ENCODE measurements around the gene BPTF. TPM values are rescaled to one million over a fixed set of nuclear protein-coding genes. Genes with fewer than 3 reads are reported as not detected.

BPTF gene
- total and polyA plus RNA-seq, 2 donors (not counting 1 experiment from before 2014, with no cell fraction given): 71.9 to 390 TPM

- no peak for TF ChIP-seq EZH2 (IDR thresholded peaks at IDR 0.05; ENCODE audit: borderline replicate concordance, insufficient read depth, low read depth, low read length, poor library complexity, severe bottlenecking)
- TF ChIP-seq, protein P1, sequence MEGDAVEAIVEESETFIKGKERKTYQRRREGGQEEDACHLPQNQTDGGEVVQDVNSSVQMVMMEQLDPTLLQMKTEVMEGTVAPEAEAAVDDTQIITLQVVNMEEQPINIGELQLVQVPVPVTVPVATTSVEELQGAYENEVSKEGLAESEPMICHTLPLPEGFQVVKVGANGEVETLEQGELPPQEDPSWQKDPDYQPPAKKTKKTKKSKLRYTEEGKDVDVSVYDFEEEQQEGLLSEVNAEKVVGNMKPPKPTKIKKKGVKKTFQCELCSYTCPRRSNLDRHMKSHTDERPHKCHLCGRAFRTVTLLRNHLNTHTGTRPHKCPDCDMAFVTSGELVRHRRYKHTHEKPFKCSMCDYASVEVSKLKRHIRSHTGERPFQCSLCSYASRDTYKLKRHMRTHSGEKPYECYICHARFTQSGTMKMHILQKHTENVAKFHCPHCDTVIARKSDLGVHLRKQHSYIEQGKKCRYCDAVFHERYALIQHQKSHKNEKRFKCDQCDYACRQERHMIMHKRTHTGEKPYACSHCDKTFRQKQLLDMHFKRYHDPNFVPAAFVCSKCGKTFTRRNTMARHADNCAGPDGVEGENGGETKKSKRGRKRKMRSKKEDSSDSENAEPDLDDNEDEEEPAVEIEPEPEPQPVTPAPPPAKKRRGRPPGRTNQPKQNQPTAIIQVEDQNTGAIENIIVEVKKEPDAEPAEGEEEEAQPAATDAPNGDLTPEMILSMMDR (IDR thresholded peaks at IDR 0.05): no peak
- Mint-ChIP-seq H3K4me3 (no peak overlapping the region), H3K27ac (no peak overlapping the region), H3K27me3 (peaks cover 20% of the 10 kb centered on the region), H3K4me1 (peaks cover 26% of the 10 kb centered on the region), H3K9me3 (ENCODE audit: insufficient read depth) (no peaks in the 10 kb centered on the region)
- Histone ChIP-seq H3K27ac (ENCODE audit: low read length in 2 of 2) (no peak overlapping the region), H3K79me2 (ENCODE audit: control insufficient read depth, insufficient read depth, low read length) (no peaks in the 10 kb centered on the region), H3K4me1 (ENCODE audit: control insufficient read depth in 2 of 2, insufficient read depth in 2 of 2, low read length in 2 of 2) (peaks cover 24 to 26% of the 10 kb centered on the region in 2 donors), H3K4me3 (ENCODE audit: control extremely low read depth in 1 of 5, extremely low read depth in 1 of 5, insufficient read depth in 1 of 5, low read depth in 2 of 5, low read length in 4 of 5) (no peak overlapping the region), H3K9me3 (ENCODE audit: control extremely low read depth in 1 of 3, control insufficient read depth in 2 of 3, insufficient read depth in 1 of 3, low read length in 2 of 3) (peaks cover 0 to 3% (median 0%) of the 10 kb centered on the region in 3 donors), H3K4me2 (replicated peaks; ENCODE audit: low read depth, low read length, poor library complexity, severe bottlenecking) (no peak overlapping the region), H3K9ac (ENCODE audit: low read length) (no peak overlapping the region), H2AFZ (ENCODE audit: insufficient read depth, low read depth, low read length, poor library complexity, severe bottlenecking) (no peak overlapping the region), H3K36me3 (replicated peaks in 1 of 2; ENCODE audit: control extremely low read depth in 1 of 2, control insufficient read depth in 1 of 2, extremely low read depth in 1 of 2, insufficient read depth in 2 of 2, low read length in 1 of 2) (no peaks in the 10 kb centered on the region), H4K20me1 (ENCODE audit: control insufficient read depth, insufficient read depth, low read length, poor library complexity, severe bottlenecking) (no peaks in the 10 kb centered on the region), H3K27me3 (replicated peaks in 1 of 4; ENCODE audit: control extremely low read depth in 1 of 4, control insufficient read depth in 3 of 4, insufficient read depth in 4 of 4, low read length in 3 of 4) (peaks cover 0 to 21% (median 8%) of the 10 kb centered on the region in 4 experiments)
- DNase-seq (no peak), ATAC-seq (ENCODE audit: low read depth) (no peak)
- POLR2A ChIA-PET: interaction anchor here (0.6 kb wide), 1 partner anchor 37 kb away, joined by 3 read pairs; the partner anchor contains the start of gene KPNA2
- WGBS (ENCODE audit: insufficient coverage): 83% methylated on average over 2 of the region's 2 CpGs
- intact Hi-C loops (cut with micrococcal nuclease): no loop called here
- CTCF ChIA-PET: interaction anchor here (0.6 kb wide), 1 partner anchor 188 kb away, joined by 3 read pairs; no protein-coding TSS in a partner anchor
Measured at GRCh38 chr17:67998466-67998865, 173.2 kb downstream of the BPTF start.

- H3K9me3 Mint-ChIP-seq (ENCODE audit: insufficient read depth): no peaks in the 10 kb centered on the region
- Histone ChIP-seq H4K20me1 (ENCODE audit: control insufficient read depth, insufficient read depth, low read length, poor library complexity, severe bottlenecking) (no peaks in the 10 kb centered on the region), H3K4me3 (ENCODE audit: control extremely low read depth in 1 of 5, extremely low read depth in 1 of 5, insufficient read depth in 1 of 5, low read depth in 2 of 5, low read length in 4 of 5) (no peak overlapping the region), H3K79me2 (ENCODE audit: control insufficient read depth, insufficient read depth, low read length) (no peaks in the 10 kb centered on the region), H3K36me3 (replicated peaks in 1 of 2; ENCODE audit: control extremely low read depth in 1 of 2, control insufficient read depth in 1 of 2, extremely low read depth in 1 of 2, insufficient read depth in 2 of 2, low read length in 1 of 2) (no peaks in the 10 kb centered on the region), H3K4me1 (ENCODE audit: control insufficient read depth in 2 of 2, insufficient read depth in 2 of 2, low read length in 2 of 2) (peaks cover 21% of the 10 kb centered on the region in 2 donors), H3K9me3 (ENCODE audit: control extremely low read depth in 1 of 3, control insufficient read depth in 2 of 3, insufficient read depth in 1 of 3, low read length in 2 of 3) (peaks cover 0 to 3% (median 0%) of the 10 kb centered on the region in 3 donors), H3K27ac (ENCODE audit: low read length in 2 of 2) (no peak overlapping the region), H2AFZ (ENCODE audit: insufficient read depth, low read depth, low read length, poor library complexity, severe bottlenecking) (no peak overlapping the region), H3K4me2 (replicated peaks; ENCODE audit: low read depth, low read length, poor library complexity, severe bottlenecking) (no peak overlapping the region), H3K27me3 (replicated peaks in 1 of 4; ENCODE audit: control extremely low read depth in 1 of 4, control insufficient read depth in 3 of 4, insufficient read depth in 4 of 4, low read length in 3 of 4) (peaks cover 0 to 16% (median 8%) of the 10 kb centered on the region in 4 experiments), H3K9ac (ENCODE audit: low read length) (no peak overlapping the region)
- H3K27me3 Mint-ChIP-seq: peaks cover 20% of the 10 kb centered on the region
- H3K4me1 Mint-ChIP-seq: peaks cover 21% of the 10 kb centered on the region
- no peak overlapping the region for H3K4me3 Mint-ChIP-seq
- no peak for ATAC-seq (ENCODE audit: low read depth)
- H3K27ac Mint-ChIP-seq: no peak overlapping the region
- POLR2A ChIA-PET: no interaction called here
- intact Hi-C loops (cut with micrococcal nuclease): no loop called here
- no peak for TF ChIP-seq EZH2 (IDR thresholded peaks at IDR 0.05; ENCODE audit: borderline replicate concordance, insufficient read depth, low read depth, low read length, poor library complexity, severe bottlenecking)
- TF ChIP-seq, protein P1 (IDR thresholded peaks at IDR 0.05): no peak
- no CpG with 5 or more reads among the region's 3 CpGs for WGBS (ENCODE audit: insufficient coverage)
- CTCF ChIA-PET: no interaction called here
- DNase-seq: no peak
Measured at GRCh38 chr17:67999291-67999911, 174.1 kb downstream of the BPTF start.

Data from B cell (primary cell).